AG04450 (cell line): Measurements from ENCODE around the gene SH3D21. TPM values are rescaled to one million over a fixed set of nuclear protein-coding genes. Genes with fewer than 3 reads are reported as not detected.

Experiments used
- CTCF ChIA-PET: fragments of 300-600, 350-600 bp; formaldehyde crosslinking; extraction: SDS; loops from one replicate; lab custom pipeline; 2022; ENCODE audit warnings: antibody characterized with exemption, inconsistent platforms; lab: Charles Lee
- POLR2A ChIA-PET: fragments of 350-600 bp; formaldehyde crosslinking; extraction: SDS; loops from one replicate; lab custom pipeline; 2021; ENCODE audit warnings: antibody characterized with exemption, inconsistent platforms; lab: Yijun Ruan, JAX
- DNase-seq: peaks from one replicate; pipeline ENCODE4 v3.0.0-alpha.2; 2011; ENCODE audit warnings: low read depth, low spot score
- H3K27ac ChIP-seq: one replicate; pipeline ENCODE4 v1.5.1; 2012; ENCODE audit warnings: low read depth, low read length, control low read depth
- H3K27me3 ChIP-seq: one replicate; pipeline ENCODE4 v1.6.0; 2012; ENCODE audit warnings: low read length; ENCODE audit not compliant: control insufficient read depth, insufficient read depth
- H3K4me3 ChIP-seq: 2 replicates; pipeline ENCODE4 v1.5.1; 2011; ENCODE audit warnings: mild to moderate bottlenecking, low read depth, low read length, control low read depth
- H3K9me3 ChIP-seq: 2 replicates; pipeline ENCODE4 v1.5.1; 2012; ENCODE audit warnings: low read length; ENCODE audit not compliant: control insufficient read depth, insufficient read depth
- polyA plus RNA-seq: library from polyadenylated mRNA; depleted of rRNA; stranded (reverse); fragments of >200 nt; gene quantifications from 2 replicates; pipeline ENCODE4 v1.2.3, GENCODE V29; 2011
- TF ChIP-seq, protein P1 (sequence below): IDR thresholded peaks from 2 replicates; pipeline ENCODE4 v1.5.1; 2011; ENCODE audit warnings: low read depth, low read length, control low read depth, inconsistent platforms

SH3D21 gene
- polyA plus RNA-seq, 1 experiment: 1.3 TPM

DNA sequence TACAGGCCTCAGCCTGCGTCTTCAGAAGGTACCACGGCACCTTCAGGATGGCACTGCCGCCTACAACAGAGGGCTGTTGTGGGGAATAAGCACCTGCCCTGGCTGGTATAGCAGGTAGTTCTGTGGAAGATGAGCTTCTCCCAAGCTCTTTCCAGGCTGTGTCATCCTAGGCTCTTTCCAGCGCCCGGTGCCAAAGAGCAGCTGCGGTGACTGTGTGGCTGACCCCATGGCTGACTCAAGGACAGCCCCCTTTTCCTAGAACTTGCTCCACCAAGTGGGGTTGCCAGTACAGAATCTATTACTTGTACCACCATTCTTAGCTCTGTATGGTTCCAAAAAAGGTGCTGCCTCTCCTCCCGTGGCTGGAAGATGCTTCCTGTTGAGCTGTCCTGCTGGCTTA lies 39.2 kb downstream of the SH3D21 start:
- Histone ChIP-seq H3K27me3 (no peaks in the 10 kb centered on the region), H3K27ac (no peak overlapping the region), H3K9me3 (no peaks in the 10 kb centered on the region), H3K4me3 (no peak overlapping the region)
- ChIA-PET CTCF (interaction anchor here (1.1 kb wide), 1 partner anchor 24 kb away, joined by 5 read pairs; no protein-coding TSS in a partner anchor), POLR2A (interaction anchor here (1.4 kb wide), 1 partner anchor 41 kb away, joined by 3 read pairs; no protein-coding TSS in a partner anchor)
- TF ChIP-seq, protein P1, sequence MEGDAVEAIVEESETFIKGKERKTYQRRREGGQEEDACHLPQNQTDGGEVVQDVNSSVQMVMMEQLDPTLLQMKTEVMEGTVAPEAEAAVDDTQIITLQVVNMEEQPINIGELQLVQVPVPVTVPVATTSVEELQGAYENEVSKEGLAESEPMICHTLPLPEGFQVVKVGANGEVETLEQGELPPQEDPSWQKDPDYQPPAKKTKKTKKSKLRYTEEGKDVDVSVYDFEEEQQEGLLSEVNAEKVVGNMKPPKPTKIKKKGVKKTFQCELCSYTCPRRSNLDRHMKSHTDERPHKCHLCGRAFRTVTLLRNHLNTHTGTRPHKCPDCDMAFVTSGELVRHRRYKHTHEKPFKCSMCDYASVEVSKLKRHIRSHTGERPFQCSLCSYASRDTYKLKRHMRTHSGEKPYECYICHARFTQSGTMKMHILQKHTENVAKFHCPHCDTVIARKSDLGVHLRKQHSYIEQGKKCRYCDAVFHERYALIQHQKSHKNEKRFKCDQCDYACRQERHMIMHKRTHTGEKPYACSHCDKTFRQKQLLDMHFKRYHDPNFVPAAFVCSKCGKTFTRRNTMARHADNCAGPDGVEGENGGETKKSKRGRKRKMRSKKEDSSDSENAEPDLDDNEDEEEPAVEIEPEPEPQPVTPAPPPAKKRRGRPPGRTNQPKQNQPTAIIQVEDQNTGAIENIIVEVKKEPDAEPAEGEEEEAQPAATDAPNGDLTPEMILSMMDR: no peak
- DNase-seq: no peak

DNA sequence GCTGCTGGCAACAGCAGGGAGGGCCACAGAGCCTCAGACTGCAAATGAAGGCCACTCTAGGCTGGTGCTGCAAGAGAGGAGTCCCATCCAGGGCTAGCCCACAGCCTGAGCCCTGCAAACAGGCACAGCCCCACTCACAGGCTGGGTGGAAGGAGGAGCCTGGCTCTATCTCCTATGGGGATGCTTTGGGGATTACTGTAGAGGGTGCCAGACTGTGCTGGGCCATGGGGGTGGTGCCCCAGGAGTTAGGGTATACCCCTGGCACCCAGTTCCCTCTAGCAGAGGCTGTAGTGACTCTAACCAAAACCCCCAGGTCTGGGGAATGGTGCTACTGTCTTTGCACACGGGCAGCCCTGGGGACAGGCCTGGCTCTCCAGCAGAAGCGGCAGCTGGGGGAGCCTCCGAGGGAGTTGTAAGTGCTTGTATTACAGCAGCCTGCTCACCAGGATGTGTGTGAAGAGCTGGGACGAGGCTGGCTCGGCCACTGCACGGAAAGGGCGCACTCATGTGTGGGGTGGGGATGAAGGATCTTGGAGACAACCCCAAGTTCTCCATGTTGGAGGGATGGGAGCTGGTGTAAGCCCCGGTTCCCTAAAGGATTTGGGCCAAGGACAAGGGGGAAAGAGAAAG lies 40.7 kb downstream of the SH3D21 start:
- ChIA-PET POLR2A (no interaction called here), CTCF (no interaction called here)
- DNase-seq: no peak
- H3K4me3 ChIP-seq: no peak overlapping the region
- no peak overlapping the region for H3K27ac ChIP-seq
- TF ChIP-seq, protein P1: no peak
- H3K9me3 ChIP-seq: no peaks in the 10 kb centered on the region
- no peaks in the 10 kb centered on the region for H3K27me3 ChIP-seq

DNA sequence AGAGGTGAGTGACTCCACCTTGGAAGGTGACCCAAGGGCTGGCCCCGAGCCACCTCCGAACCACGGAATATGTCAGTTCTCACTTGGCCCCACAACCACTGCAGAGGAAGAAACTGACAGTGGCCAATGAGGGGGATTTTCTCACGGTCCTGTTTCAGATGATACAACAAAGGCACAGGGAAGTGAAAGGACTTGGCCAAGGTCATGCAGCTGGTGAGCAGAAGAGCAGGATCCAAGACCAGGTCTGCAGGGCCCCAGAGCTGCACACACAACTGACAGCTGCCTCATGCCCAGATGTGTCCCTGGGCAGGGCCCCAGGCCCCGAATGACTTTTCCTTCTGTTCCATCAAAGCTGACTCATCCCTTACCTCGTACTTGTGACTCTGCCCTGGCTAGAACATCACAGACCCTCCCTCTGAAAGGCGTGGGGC lies 43.1 kb downstream of the SH3D21 start:
- H3K27ac ChIP-seq: peak overlapping the region; percentile 61
- H3K27me3 ChIP-seq: no peaks in the 10 kb centered on the region
- no peaks in the 10 kb centered on the region for H3K9me3 ChIP-seq
- H3K4me3 ChIP-seq: no peak overlapping the region
- POLR2A ChIA-PET: interaction anchor here (0.6 kb wide), 1 partner anchor 70 kb away, joined by 3 read pairs; no protein-coding TSS in a partner anchor
- no peak for DNase-seq
- CTCF ChIA-PET: interaction anchor here (1.8 to 6.4 kb wide), 2 partner anchors 18 to 63 kb away, joined by 5 to 53 read pairs; no protein-coding TSS in a partner anchor
- TF ChIP-seq, protein P1: no peak

DNA sequence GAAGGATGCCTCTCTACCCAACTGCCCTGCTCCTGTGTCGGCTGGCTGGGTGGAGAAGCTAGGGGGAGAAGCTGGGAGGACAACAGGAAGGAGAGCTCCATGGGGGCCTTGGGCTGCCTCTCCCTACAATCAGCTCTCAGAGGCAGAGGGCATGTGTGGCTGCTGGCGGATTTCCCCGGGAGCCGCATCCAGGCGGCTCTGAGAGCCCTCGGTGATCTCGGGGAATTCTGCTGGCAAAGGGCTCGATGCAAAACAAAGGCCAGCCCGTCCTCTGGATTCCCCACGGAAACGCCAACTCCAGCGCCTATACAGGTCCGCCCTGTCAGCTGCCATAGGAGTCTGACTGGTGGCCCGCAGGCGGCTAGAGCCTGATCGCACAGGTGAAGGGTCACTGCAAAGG lies 43.7 kb downstream of the SH3D21 start:
- peak overlapping the region; percentile 61 for H3K27ac ChIP-seq
- ChIA-PET CTCF (interaction anchor here (1.0 to 6.4 kb wide), 4 partner anchors 18 to 162 kb away, joined by 3 to 53 read pairs (median 4); no protein-coding TSS in a partner anchor), POLR2A (interaction anchor here (3.9 kb wide), 1 partner anchor 37 kb away, joined by 21 read pairs; the partner anchor contains the start of gene STK40)
- H3K4me3 ChIP-seq: no peak overlapping the region
- TF ChIP-seq, protein P1: no peak
- no peaks in the 10 kb centered on the region for H3K27me3 ChIP-seq
- DNase-seq: no peak
- no peaks in the 10 kb centered on the region for H3K9me3 ChIP-seq
